Mesenchymal stem cell (in vitro differentiated cells and primary cell): ENCODE measurements around the gene ATP5F1C.

Experiments used
- DNase-seq: peaks from one replicate; pipeline ENCODE4 v3.0.0-alpha.2; 2013
- H2AFZ ChIP-seq: one replicate; pipeline ENCODE4 v1.6.1; 2013; ENCODE audit warnings: low read depth, mild to moderate bottlenecking, control low read depth, inconsistent platforms, low read length, moderate library complexity
- H2AK5ac ChIP-seq: 2 replicates; pipeline ENCODE4 v1.6.1; 2013; ENCODE audit warnings: low read length, moderate library complexity, mild to moderate bottlenecking, inconsistent platforms; ENCODE audit not compliant: severe bottlenecking
- H2BK120ac ChIP-seq: one replicate; pipeline ENCODE4 v1.6.1; 2013; ENCODE audit warnings: low read depth, mild to moderate bottlenecking, inconsistent platforms, low read length, moderate library complexity
- H2BK12ac ChIP-seq, 2 experiments: one replicate each; pipeline ENCODE4 v1.6.1; 2013; ENCODE audit warnings: inconsistent platforms in 2 of 2, low read length in 2 of 2, mild to moderate bottlenecking in 2 of 2, moderate library complexity in 2 of 2, control low read depth in 1 of 2
- H2BK15ac ChIP-seq: one replicate; pipeline ENCODE4 v1.6.1; 2013; ENCODE audit warnings: mild to moderate bottlenecking, low read depth, inconsistent platforms; ENCODE audit not compliant: poor library complexity, severe bottlenecking
- H2BK5ac ChIP-seq: 2 replicates; pipeline ENCODE4 v1.6.1; 2013; ENCODE audit warnings: low read depth, mild to moderate bottlenecking, low read length, control low read depth, inconsistent platforms; ENCODE audit not compliant: poor library complexity, severe bottlenecking
- H3K14ac ChIP-seq, 2 experiments: one replicate each; pipeline ENCODE4 v1.6.1; 2013; ENCODE audit warnings: inconsistent platforms in 2 of 2, low read length in 2 of 2, control low read depth in 1 of 2, mild to moderate bottlenecking in 1 of 2, moderate library complexity in 1 of 2
- H3K18ac ChIP-seq, 2 experiments: one replicate each; pipeline ENCODE4 v1.6.1; 2013; ENCODE audit warnings: inconsistent platforms in 2 of 2, low read length in 2 of 2, control low read depth in 1 of 2, low read depth in 1 of 2, mild to moderate bottlenecking in 1 of 2
- H3K23ac ChIP-seq, 2 experiments: one replicate each; pipeline ENCODE4 v1.6.1; 2013; ENCODE audit warnings: inconsistent platforms in 2 of 2, low read length in 2 of 2, mild to moderate bottlenecking in 2 of 2, moderate library complexity in 2 of 2, control low read depth in 1 of 2
- H3K27ac ChIP-seq: 2 replicates; pipeline ENCODE4 v1.5.1; 2013; ENCODE audit warnings: mild to moderate bottlenecking, moderate library complexity, low read length, control low read depth, inconsistent platforms; ENCODE audit not compliant: poor library complexity, severe bottlenecking
- H3K27me3 ChIP-seq, 2 experiments: 2 replicates each; pipeline versions ENCODE4 v1.6.1 to v1.7.0; 2013; ENCODE audit warnings: low read length in 2 of 2, mild to moderate bottlenecking in 2 of 2, moderate library complexity in 2 of 2, control low read depth in 1 of 2, inconsistent platforms in 1 of 2; ENCODE audit not compliant: control insufficient read depth in 1 of 2, insufficient read depth in 1 of 2
- H3K36me3 ChIP-seq, 2 experiments: 2 replicates each; pipeline versions ENCODE4 v1.6.1 to v1.7.0; 2013; ENCODE audit warnings: low read length in 2 of 2, control low read depth in 1 of 2, inconsistent platforms in 1 of 2, low read depth in 1 of 2, mild to moderate bottlenecking in 1 of 2; ENCODE audit not compliant: insufficient read depth in 2 of 2, control insufficient read depth in 1 of 2
- H3K4ac ChIP-seq, 2 experiments: one replicate each; pipeline ENCODE4 v1.6.1; 2013; ENCODE audit warnings: inconsistent platforms in 2 of 2, low read length in 2 of 2, mild to moderate bottlenecking in 2 of 2, moderate library complexity in 2 of 2, control low read depth in 1 of 2, low read depth in 1 of 2
- H3K4me1 ChIP-seq: 2 replicates; pipeline ENCODE4 v1.6.1; 2013; ENCODE audit warnings: low read depth, low read length, control low read depth; ENCODE audit not compliant: control insufficient read depth, insufficient read depth
- H3K4me2 ChIP-seq: 2 replicates; pipeline ENCODE4 v1.6.1; 2013; ENCODE audit warnings: low read length, mild to moderate bottlenecking, inconsistent platforms; ENCODE audit not compliant: poor library complexity, severe bottlenecking
- H3K4me3 ChIP-seq, 2 experiments: 2 replicates each; pipeline versions ENCODE4 v1.5.1 to v1.7.0; 2013; ENCODE audit warnings: low read length in 2 of 2, mild to moderate bottlenecking in 2 of 2, control low read depth in 1 of 2, low read depth in 1 of 2; ENCODE audit not compliant: insufficient read depth in 1 of 2
- H3K79me1 ChIP-seq: replicated peaks from 2 replicates; pipeline ENCODE4 v1.6.1; 2013; ENCODE audit warnings: mild to moderate bottlenecking, control low read depth, low read length, inconsistent platforms; ENCODE audit not compliant: poor library complexity, severe bottlenecking
- H3K9ac ChIP-seq: 2 replicates; pipeline ENCODE4 v1.7.0; 2013; ENCODE audit warnings: mild to moderate bottlenecking, low read length, moderate library complexity
- H3K9me3 ChIP-seq: 2 replicates; pipeline ENCODE4 v1.7.0; 2013; ENCODE audit warnings: mild to moderate bottlenecking, low read length; ENCODE audit not compliant: control insufficient read depth
- H4K8ac ChIP-seq: one replicate; pipeline ENCODE4 v1.6.1; 2013; ENCODE audit warnings: inconsistent platforms, mild to moderate bottlenecking, low read length, moderate library complexity
- H4K91ac ChIP-seq: one replicate; pipeline ENCODE4 v1.6.1; 2013; ENCODE audit warnings: mild to moderate bottlenecking, low read length, inconsistent platforms
- WGBS: methylation state at CpG from one replicate; pipeline ENCODE4 v1.1.7; 2013; ENCODE audit warnings: mixed read lengths; 5-methylcytosine and 5-hydroxymethylcytosine counted together

Gene ATP5F1C

DNA sequence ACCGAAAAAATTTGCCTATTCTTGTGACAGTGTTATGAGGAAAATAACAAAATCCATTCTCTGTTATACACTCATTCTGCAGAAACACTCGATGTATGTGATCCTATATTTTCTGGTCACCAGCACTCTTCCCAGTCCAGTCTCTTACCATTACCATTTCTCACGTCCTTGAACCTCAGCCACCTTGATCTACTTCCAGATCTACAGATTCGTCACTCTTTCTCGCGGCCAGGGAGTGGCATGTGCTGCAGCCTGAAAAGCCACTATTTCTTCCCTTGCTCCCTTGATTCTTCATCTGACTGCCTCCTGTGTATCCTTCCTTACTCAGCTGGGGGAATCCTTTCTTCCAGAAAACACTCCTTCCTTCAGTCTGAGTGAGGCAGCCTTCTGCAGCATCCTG is 16.2 kb downstream of the ATP5F1C start:
- no peak overlapping the region for H2AK5ac ChIP-seq
- H2BK5ac ChIP-seq = no peak overlapping the region
- no peaks in the 10 kb centered on the region for H3K4me1 ChIP-seq
- DNase-seq = no peak
- H3K4ac ChIP-seq = no peak overlapping the region
- H2BK15ac ChIP-seq = no peak overlapping the region
- H2BK120ac ChIP-seq = no peak overlapping the region
- no peak overlapping the region for H3K9ac ChIP-seq
- no peak overlapping the region for H3K4me2 ChIP-seq
- peaks cover 26 to 92% of the 10 kb centered on the region in 2 experiments for H3K36me3 ChIP-seq
- H3K27me3 ChIP-seq = no peaks in the 10 kb centered on the region
- H4K8ac ChIP-seq = no peak overlapping the region
- no peaks in the 10 kb centered on the region for H3K9me3 ChIP-seq
- H3K23ac ChIP-seq = no peak overlapping the region
- no peak overlapping the region for H3K4me3 ChIP-seq
- H3K27ac ChIP-seq = no peak overlapping the region
- no peak overlapping the region for H2BK12ac ChIP-seq
- H3K79me1 ChIP-seq = peaks cover 18% of the 10 kb centered on the region
- H2AFZ ChIP-seq = no peak overlapping the region
- H3K14ac ChIP-seq = no peak overlapping the region
- no peak overlapping the region for H4K91ac ChIP-seq
- WGBS = 96% methylated on average over 6 of the region's 6 CpGs
- no peak overlapping the region for H3K18ac ChIP-seq

GRCh38 chr10:7804741-7805140 is 16.8 kb downstream of the ATP5F1C start:
- Histone ChIP-seq H3K4me3 (no peak overlapping the region), H3K9ac (no peak overlapping the region), H3K18ac (no peak overlapping the region), H2AK5ac (no peak overlapping the region), H2AFZ (no peak overlapping the region), H3K4ac (no peak overlapping the region), H2BK15ac (no peak overlapping the region), H3K4me2 (no peak overlapping the region), H4K91ac (no peak overlapping the region), H4K8ac (no peak overlapping the region), H3K9me3 (no peaks in the 10 kb centered on the region), H2BK120ac (no peak overlapping the region), H3K27me3 (no peaks in the 10 kb centered on the region), H3K27ac (no peak overlapping the region), H3K14ac (no peak overlapping the region), H3K23ac (no peak overlapping the region), H3K36me3 (peaks cover 26 to 91% of the 10 kb centered on the region in 2 experiments), H2BK12ac (no peak overlapping the region), H3K79me1 (peaks cover 16% of the 10 kb centered on the region), H2BK5ac (no peak overlapping the region), H3K4me1 (no peaks in the 10 kb centered on the region)
- WGBS = 56% methylated on average over 2 of the region's 2 CpGs
- DNase-seq = no peak

GRCh38 chr10:7808686-7809267 is 20.8 kb downstream of the ATP5F1C start:
- no peak overlapping the region for H2AK5ac ChIP-seq
- H3K4me2 ChIP-seq = no peak overlapping the region
- no peak overlapping the region for H3K23ac ChIP-seq
- no peak overlapping the region for H2BK120ac ChIP-seq
- peaks cover 11% of the 10 kb centered on the region for H3K79me1 ChIP-seq
- H3K18ac ChIP-seq = no peak overlapping the region
- no peak overlapping the region for H3K4ac ChIP-seq
- no peak overlapping the region for H3K14ac ChIP-seq
- no peak overlapping the region for H3K9ac ChIP-seq
- DNase-seq = no peak
- H3K36me3 ChIP-seq = peaks cover 14 to 54% of the 10 kb centered on the region in 2 experiments
- H3K27ac ChIP-seq = no peak overlapping the region
- 99% methylated on average over 3 of the region's 4 CpGs for WGBS
- no peak overlapping the region for H3K4me3 ChIP-seq
- H2BK12ac ChIP-seq = no peak overlapping the region
- peaks cover 1% of the 10 kb centered on the region for H3K4me1 ChIP-seq
- H4K8ac ChIP-seq = no peak overlapping the region
- H2BK5ac ChIP-seq = no peak overlapping the region
- H3K9me3 ChIP-seq = no peaks in the 10 kb centered on the region
- H2BK15ac ChIP-seq = no peak overlapping the region
- H3K27me3 ChIP-seq = no peaks in the 10 kb centered on the region
- no peak overlapping the region for H4K91ac ChIP-seq
- no peak overlapping the region for H2AFZ ChIP-seq

GRCh38 chr10:7810443-7810842 is 22.5 kb downstream of the ATP5F1C start:
- no peak overlapping the region for H2BK5ac ChIP-seq

More at GRCh38 chr10:7810443-7810842, 22.5 kb downstream of the ATP5F1C start:
- no peak overlapping the region for H3K27ac ChIP-seq
- no peak overlapping the region for H3K4ac ChIP-seq
- H3K23ac ChIP-seq = no peak overlapping the region
- no peak overlapping the region for H4K8ac ChIP-seq
- H3K27me3 ChIP-seq = peaks cover 6 to 11% of the 10 kb centered on the region in 2 experiments
- H2AK5ac ChIP-seq = no peak overlapping the region
- H3K4me3 ChIP-seq = no peak overlapping the region
- no peak overlapping the region for H3K18ac ChIP-seq
- no peak overlapping the region for H3K4me2 ChIP-seq
- H4K91ac ChIP-seq = no peak overlapping the region
- H3K36me3 ChIP-seq = peaks cover 9 to 38% of the 10 kb centered on the region in 2 experiments
- no peak overlapping the region for H2BK120ac ChIP-seq
- no peak overlapping the region for H2BK15ac ChIP-seq
- H2BK12ac ChIP-seq = no peak overlapping the region
- no peak overlapping the region for H2AFZ ChIP-seq
- 86% methylated on average over 7 of the region's 7 CpGs for WGBS
- H3K14ac ChIP-seq = no peak overlapping the region
- peaks cover 2% of the 10 kb centered on the region for H3K79me1 ChIP-seq
- H3K9ac ChIP-seq = no peak overlapping the region
- peaks cover 1% of the 10 kb centered on the region for H3K4me1 ChIP-seq
- H3K9me3 ChIP-seq = no peaks in the 10 kb centered on the region
- DNase-seq = no peak
